MM.1S (cell line): ENCODE measurements around the gene PRRG4.

Source experiments
- DNase-seq: peaks from one replicate; pipeline ENCODE4 v3.0.0-alpha.2; 2015
- H2AFZ ChIP-seq: fragments of 300-600 bp; sonication (generic); 2 replicates; pipeline ENCODE4 v1.6.0; 2016; ENCODE audit warnings: antibody characterized with exemption, low read length
- H3F3A ChIP-seq: fragments of 300-600 bp; sonication (generic); 2 replicates; pipeline ENCODE4 v1.6.1; 2016; ENCODE audit warnings: mild to moderate bottlenecking, antibody characterized with exemption, low read length, moderate library complexity, mixed read lengths; ENCODE audit not compliant: insufficient read depth
- H3K27ac ChIP-seq: fragments of 300-600 bp; sonication (generic); 2 replicates; pipeline ENCODE4 v1.5.1; 2016; ENCODE audit warnings: mild to moderate bottlenecking, low read length
- H3K27me3 ChIP-seq: fragments of 300-600 bp; sonication (generic); replicated peaks from 2 replicates; pipeline ENCODE4 v1.6.0; 2016; ENCODE audit warnings: low read length; ENCODE audit not compliant: insufficient read depth
- H3K36me3 ChIP-seq: fragments of 300-600 bp; sonication (generic); replicated peaks from 2 replicates; pipeline ENCODE4 v1.6.1; 2016; ENCODE audit warnings: mild to moderate bottlenecking, low read length, mixed read lengths; ENCODE audit not compliant: insufficient read depth
- H3K4me1 ChIP-seq: fragments of 300-600 bp; sonication (generic); 2 replicates; pipeline ENCODE4 v1.6.1; 2016; ENCODE audit warnings: low read length, mixed read lengths
- H3K4me2 ChIP-seq: fragments of 300-600 bp; sonication (generic); 2 replicates; pipeline ENCODE4 v1.6.0; 2016; ENCODE audit warnings: low read depth, low read length
- H3K4me3 ChIP-seq: fragments of 300-600 bp; sonication (generic); 2 replicates; pipeline ENCODE4 v1.5.1; 2016; ENCODE audit warnings: low read length, mixed read lengths
- H3K79me2 ChIP-seq: fragments of 300-600 bp; sonication (generic); 2 replicates; pipeline ENCODE4 v1.6.1; 2016; ENCODE audit warnings: mixed run types, low read length, mixed read lengths
- H3K9ac ChIP-seq: fragments of 300-600 bp; sonication (generic); 2 replicates; pipeline ENCODE4 v1.6.1; 2016; ENCODE audit warnings: low read length, mixed read lengths
- H3K9me2 ChIP-seq: fragments of 300-600 bp; sonication (generic); replicated peaks from 2 replicates; pipeline ENCODE4 v1.6.1; 2016; ENCODE audit warnings: mild to moderate bottlenecking, low read length, mixed read lengths; ENCODE audit not compliant: insufficient read depth
- H3K9me3 ChIP-seq: fragments of 300-600 bp; sonication (generic); replicated peaks from 2 replicates; pipeline ENCODE4 v1.6.1; 2016; ENCODE audit warnings: mild to moderate bottlenecking, low read length, mixed read lengths; ENCODE audit not compliant: insufficient read depth
- H4K20me1 ChIP-seq: fragments of 300-600 bp; sonication (generic); 2 replicates; pipeline ENCODE4 v1.6.1; 2016; ENCODE audit warnings: mild to moderate bottlenecking, low read length, moderate library complexity, mixed read lengths; ENCODE audit not compliant: insufficient read depth
- EZH2 ChIP-seq: fragments of 300-600 bp; sonication (generic); optimal IDR thresholded peaks from 2 replicates; pipeline ENCODE3; 2017; ENCODE audit warnings: low read depth, mild to moderate bottlenecking, antibody characterized with exemption, low read length, mixed read lengths
- EZH2phosphoT487 ChIP-seq: fragments of 300-600 bp; sonication (generic); IDR thresholded peaks from 2 replicates; pipeline ENCODE4 v1.6.1; 2018; ENCODE audit warnings: antibody characterized with exemption, low read length
- TF ChIP-seq, protein P1 (sequence below): fragments of 300-600 bp; sonication (generic); IDR thresholded peaks from 2 replicates; pipeline ENCODE4 v1.5.1; 2016; ENCODE audit warnings: antibody characterized with exemption, low read length, mixed read lengths

The PRRG4 gene

DNA sequence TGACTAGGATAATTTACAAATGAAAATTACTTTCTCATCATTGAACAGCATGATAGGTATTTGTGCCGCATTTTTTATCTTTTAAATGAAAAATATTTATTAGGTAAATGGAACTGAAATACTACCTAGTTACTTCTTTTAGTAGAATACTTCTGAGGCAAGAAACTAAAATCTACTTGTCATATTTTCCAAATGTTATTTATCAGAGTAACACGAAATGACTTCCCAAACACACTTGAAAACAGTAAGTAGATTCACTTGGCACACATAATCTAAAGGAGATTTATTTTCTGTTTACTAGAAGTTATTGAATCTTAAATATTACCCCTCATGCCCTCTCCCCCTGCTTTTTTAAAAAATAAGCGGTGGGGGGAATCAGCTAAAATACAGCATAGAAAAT is 65.2 kb downstream of the PRRG4 start:
- TF ChIP-seq, protein P1, sequence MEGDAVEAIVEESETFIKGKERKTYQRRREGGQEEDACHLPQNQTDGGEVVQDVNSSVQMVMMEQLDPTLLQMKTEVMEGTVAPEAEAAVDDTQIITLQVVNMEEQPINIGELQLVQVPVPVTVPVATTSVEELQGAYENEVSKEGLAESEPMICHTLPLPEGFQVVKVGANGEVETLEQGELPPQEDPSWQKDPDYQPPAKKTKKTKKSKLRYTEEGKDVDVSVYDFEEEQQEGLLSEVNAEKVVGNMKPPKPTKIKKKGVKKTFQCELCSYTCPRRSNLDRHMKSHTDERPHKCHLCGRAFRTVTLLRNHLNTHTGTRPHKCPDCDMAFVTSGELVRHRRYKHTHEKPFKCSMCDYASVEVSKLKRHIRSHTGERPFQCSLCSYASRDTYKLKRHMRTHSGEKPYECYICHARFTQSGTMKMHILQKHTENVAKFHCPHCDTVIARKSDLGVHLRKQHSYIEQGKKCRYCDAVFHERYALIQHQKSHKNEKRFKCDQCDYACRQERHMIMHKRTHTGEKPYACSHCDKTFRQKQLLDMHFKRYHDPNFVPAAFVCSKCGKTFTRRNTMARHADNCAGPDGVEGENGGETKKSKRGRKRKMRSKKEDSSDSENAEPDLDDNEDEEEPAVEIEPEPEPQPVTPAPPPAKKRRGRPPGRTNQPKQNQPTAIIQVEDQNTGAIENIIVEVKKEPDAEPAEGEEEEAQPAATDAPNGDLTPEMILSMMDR = no peak
- TF ChIP-seq EZH2 (no peak), EZH2phosphoT487 (no peak)
- H3K4me1 ChIP-seq = peaks cover 22% of the 10 kb centered on the region
- no peaks in the 10 kb centered on the region for H3K36me3 ChIP-seq
- peaks cover 66% of the 10 kb centered on the region for H3K79me2 ChIP-seq
- no peak for DNase-seq
- H2AFZ ChIP-seq = no peak overlapping the region
- peak overlapping the region; percentile 43 for H3K4me2 ChIP-seq
- H3K9me2 ChIP-seq = no peaks in the 10 kb centered on the region
- no peaks in the 10 kb centered on the region for H3K9me3 ChIP-seq
- H3F3A ChIP-seq = peaks cover 21% of the 10 kb centered on the region
- H3K9ac ChIP-seq = no peak overlapping the region
- H3K27me3 ChIP-seq = no peaks in the 10 kb centered on the region
- H4K20me1 ChIP-seq = no peaks in the 10 kb centered on the region; the same call in 1 of the 2 replicates
- no peak overlapping the region for H3K27ac ChIP-seq
- H3K4me3 ChIP-seq = peak overlapping the region; percentile 83; the same call in 1 of the 2 replicates

DNA sequence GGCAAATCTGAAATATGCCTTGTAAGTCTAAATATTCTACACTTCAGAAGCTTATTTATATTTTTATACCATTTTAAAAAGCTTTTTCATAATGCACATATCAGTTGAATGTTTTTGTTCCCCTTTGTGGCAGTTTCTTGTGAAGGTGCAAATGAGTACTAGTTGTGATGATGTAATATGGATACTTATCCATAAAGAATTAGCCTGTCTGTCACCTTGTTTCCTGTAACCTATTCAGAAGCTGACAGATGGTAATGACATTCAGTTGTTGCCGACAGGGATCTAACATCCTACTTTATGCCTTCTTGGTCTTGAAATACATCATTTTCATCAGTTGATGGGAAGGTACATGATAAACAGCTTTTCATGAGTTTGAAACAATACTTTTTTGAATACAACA is 65.7 kb downstream of the PRRG4 start:
- no peak overlapping the region for H3K27ac ChIP-seq
- no peaks in the 10 kb centered on the region for H3K36me3 ChIP-seq
- no peak overlapping the region for H3K4me2 ChIP-seq
- H3K9me2 ChIP-seq = no peaks in the 10 kb centered on the region
- no peaks in the 10 kb centered on the region; the same call in 1 of the 2 replicates for H4K20me1 ChIP-seq
- no peaks in the 10 kb centered on the region for H3K9me3 ChIP-seq
- TF ChIP-seq, protein P1 = no peak
- TF ChIP-seq EZH2phosphoT487 (no peak), EZH2 (no peak)
- H3K79me2 ChIP-seq = peaks cover 72% of the 10 kb centered on the region
- no peak overlapping the region for H3K9ac ChIP-seq
- no peak overlapping the region for H2AFZ ChIP-seq
- no peaks in the 10 kb centered on the region for H3K27me3 ChIP-seq
- no peak overlapping the region for H3K4me3 ChIP-seq
- H3F3A ChIP-seq = peaks cover 21% of the 10 kb centered on the region
- peaks cover 23% of the 10 kb centered on the region for H3K4me1 ChIP-seq
- no peak for DNase-seq

DNA sequence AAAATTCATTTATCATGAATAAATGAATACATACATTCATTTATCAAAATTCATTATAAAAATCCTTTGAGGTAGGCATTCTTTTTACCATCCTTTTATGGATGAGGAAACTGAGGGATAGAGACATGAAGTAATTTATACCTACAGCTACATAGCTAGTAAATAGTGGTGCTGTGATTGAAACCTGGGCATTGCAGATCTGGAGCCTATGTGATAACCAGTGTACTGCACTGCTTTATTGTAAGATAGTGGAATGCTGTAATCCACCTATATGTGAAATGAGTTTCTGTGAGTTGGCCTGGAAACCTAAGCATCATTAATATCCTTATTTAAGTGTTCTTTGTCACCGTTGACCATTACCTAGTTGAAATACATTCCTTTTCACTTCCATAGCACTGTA is 67.4 kb downstream of the PRRG4 start:
- TF ChIP-seq, protein P1 = no peak
- Histone ChIP-seq H3K27me3 (no peaks in the 10 kb centered on the region), H3K9me3 (no peaks in the 10 kb centered on the region), H2AFZ (no peak overlapping the region), H3K4me1 (peaks cover 19% of the 10 kb centered on the region), H3K9me2 (no peaks in the 10 kb centered on the region), H3K9ac (no peak overlapping the region), H3F3A (peaks cover 15% of the 10 kb centered on the region), H3K4me2 (no peak overlapping the region), H3K4me3 (no peak overlapping the region), H3K36me3 (no peaks in the 10 kb centered on the region), H3K27ac (no peak overlapping the region), H4K20me1 (peaks cover 2% of the 10 kb centered on the region; the same call in 1 of the 2 replicates), H3K79me2 (peaks cover 88% of the 10 kb centered on the region)
- no peak for DNase-seq
